Hepatocyte (in vitro differentiated cells): ENCODE measurements around the gene SORL1. TPM values are rescaled to one million over a fixed set of nuclear protein-coding genes. Genes with fewer than 3 reads are reported as not detected.

Experiments used
- DNase-seq: peaks from one replicate; pipeline ENCODE4 v3.0.0-alpha.2; 2016; ENCODE audit warnings: low spot score
- H2AFZ ChIP-seq: fragments of 200-600 bp; sonication (generic); 2 replicates; pipeline ENCODE4 v1.6.0; 2016; ENCODE audit warnings: antibody characterized with exemption, mild to moderate bottlenecking
- H3K27ac ChIP-seq: fragments of 200-600 bp; sonication (generic); 2 replicates; pipeline ENCODE4 v1.5.1; 2016; ENCODE audit warnings: mild to moderate bottlenecking
- H3K27me3 ChIP-seq: fragments of 200-600 bp; sonication (generic); 2 replicates; pipeline ENCODE4 v1.6.1; 2016
- H3K36me3 ChIP-seq: fragments of 200-600 bp; sonication (generic); replicated peaks from 2 replicates; pipeline ENCODE4 v1.5.1; 2016; ENCODE audit warnings: low read depth; ENCODE audit not compliant: insufficient read depth
- H3K4me1 ChIP-seq: fragments of 200-600 bp; sonication (generic); 2 replicates; pipeline ENCODE4 v1.5.1; 2016; ENCODE audit warnings: mild to moderate bottlenecking, moderate library complexity; ENCODE audit not compliant: insufficient read depth
- H3K4me2 ChIP-seq: fragments of 200-600 bp; sonication (generic); 2 replicates; pipeline ENCODE4 v1.6.0; 2016
- H3K4me3 ChIP-seq: fragments of 200-600 bp; sonication (generic); 2 replicates; pipeline ENCODE4 v1.5.1; 2016; ENCODE audit warnings: mild to moderate bottlenecking
- H3K79me2 ChIP-seq: fragments of 200-600 bp; sonication (generic); 2 replicates; pipeline ENCODE4 v1.6.0; 2017; ENCODE audit warnings: mild to moderate bottlenecking
- H3K9me2 ChIP-seq: fragments of 200-600 bp; sonication (generic); replicated peaks from 2 replicates; pipeline ENCODE4 v1.6.0; 2017; ENCODE audit warnings: mild to moderate bottlenecking; ENCODE audit not compliant: insufficient read depth
- H3K9me3 ChIP-seq: fragments of 200-600 bp; sonication (generic); 2 replicates; pipeline ENCODE4 v1.5.1; 2016; ENCODE audit warnings: low read depth, mild to moderate bottlenecking
- H4K20me1 ChIP-seq: fragments of 200-600 bp; sonication (generic); 2 replicates; pipeline ENCODE4 v1.6.0; 2016; ENCODE audit warnings: mild to moderate bottlenecking; ENCODE audit not compliant: insufficient read depth, poor library complexity, severe bottlenecking
- CTCF ChIP-seq: fragments of 200-600 bp; sonication (generic); IDR thresholded peaks from 2 replicates; pipeline ENCODE4 v1.5.1; 2016; ENCODE audit warnings: antibody characterized with exemption, mild to moderate bottlenecking; ENCODE audit not compliant: poor library complexity
- EZH2 ChIP-seq: fragments of 200-600 bp; sonication (generic); IDR thresholded peaks from 2 replicates; pipeline ENCODE4 v1.6.1; 2016; ENCODE audit warnings: antibody characterized with exemption, mild to moderate bottlenecking, borderline replicate concordance
- EZH2phosphoT487 ChIP-seq: fragments of 200-600 bp; sonication (generic); IDR thresholded peaks from one replicate; pipeline ENCODE4 v1.6.1; 2018; ENCODE audit warnings: antibody characterized with exemption, mild to moderate bottlenecking, low read depth, moderate library complexity; ENCODE audit not compliant: unreplicated experiment, severe bottlenecking
- WGBS: methylation state at CpG from one replicate; pipeline ENCODE4 v1.1.6; 2016; ENCODE audit warnings: low lambda C conversion rate; ENCODE audit errors: missing lambda C conversion rate; 5-methylcytosine and 5-hydroxymethylcytosine counted together
- polyA plus RNA-seq: library from polyadenylated mRNA; unstranded; fragments of >200 nt; fragmentation: Nextera tagmentation; extraction: Ambion mirVana; gene quantifications from 2 replicates; pipeline ENCODE4 v1.2.1, GENCODE V29; 2016
- total RNA-seq: library from RNA; depleted of rRNA; stranded (reverse); fragments of >200 nt; gene quantifications from 2 replicates; pipeline ENCODE4 v1.2.3, GENCODE V29; 2014

SORL1 gene
- total and polyA plus RNA-seq, 2 experiments from 2014 or later: 13.5 to 26.5 TPM

GRCh38 chr11:121520243-121521144, 68.4 kb downstream of the SORL1 start:
- Histone ChIP-seq H3K4me2 (no peak overlapping the region), H3K27me3 (no peaks in the 10 kb centered on the region), H3K79me2 (no peaks in the 10 kb centered on the region), H2AFZ (no peak overlapping the region), H3K27ac (no peak overlapping the region), H3K36me3 (peaks cover 3% of the 10 kb centered on the region), H3K9me2 (no peaks in the 10 kb centered on the region), H4K20me1 (no peaks in the 10 kb centered on the region), H3K9me3 (peaks cover 6% of the 10 kb centered on the region), H3K4me3 (no peak overlapping the region), H3K4me1 (no peaks in the 10 kb centered on the region)
- TF ChIP-seq CTCF (no peak), EZH2 (no peak), EZH2phosphoT487 (no peak)
- WGBS: 94% methylated on average over 4 of the region's 4 CpGs
- DNase-seq: no peak

GRCh38 chr11:121521145-121522042, 69.3 kb downstream of the SORL1 start:
- no peak for DNase-seq
- H2AFZ ChIP-seq: no peak overlapping the region
- no peaks in the 10 kb centered on the region for H4K20me1 ChIP-seq
- no peaks in the 10 kb centered on the region for H3K27me3 ChIP-seq
- no peak overlapping the region for H3K4me2 ChIP-seq
- no peak overlapping the region for H3K4me3 ChIP-seq
- H3K4me1 ChIP-seq: no peaks in the 10 kb centered on the region
- H3K9me2 ChIP-seq: no peaks in the 10 kb centered on the region
- H3K79me2 ChIP-seq: no peaks in the 10 kb centered on the region
- H3K27ac ChIP-seq: no peak overlapping the region
- 90% methylated on average over 4 of the region's 4 CpGs for WGBS
- peaks cover 9% of the 10 kb centered on the region for H3K9me3 ChIP-seq
- H3K36me3 ChIP-seq: peaks cover 3% of the 10 kb centered on the region
- no peak for TF ChIP-seq CTCF
- TF ChIP-seq EZH2phosphoT487: no peak

GRCh38 chr11:121522043-121522941, 70.2 kb downstream of the SORL1 start:
- no peaks in the 10 kb centered on the region for H3K79me2 ChIP-seq
- WGBS: 94% methylated on average over 11 of the region's 11 CpGs
- H3K27me3 ChIP-seq: no peaks in the 10 kb centered on the region
- H3K9me3 ChIP-seq: peaks cover 9% of the 10 kb centered on the region
- peaks cover 3% of the 10 kb centered on the region for H3K36me3 ChIP-seq
- no peaks in the 10 kb centered on the region for H4K20me1 ChIP-seq
- no peak for DNase-seq
- no peak overlapping the region for H3K4me2 ChIP-seq
- H2AFZ ChIP-seq: no peak overlapping the region
- no peaks in the 10 kb centered on the region for H3K4me1 ChIP-seq
- no peak overlapping the region for H3K27ac ChIP-seq
- H3K9me2 ChIP-seq: no peaks in the 10 kb centered on the region
- no peak overlapping the region for H3K4me3 ChIP-seq
- TF ChIP-seq EZH2: no peak
- TF ChIP-seq CTCF: no peak
- TF ChIP-seq EZH2phosphoT487: no peak
